Measurements from ENCODE around the gene ZNF593. TPM values are rescaled to one million over a fixed set of nuclear protein-coding genes. Genes with fewer than 3 reads are reported as not detected.
A peak's percentile ranks its signal among the peaks of the same experiment; 100 is the strongest.

The ZNF593 gene
- total and polyA plus RNA-seq, 9 of the 15 experiments (the other 6 are each of a cell fraction or from before 2014, with no cell fraction given) = 9.8 to 334 (median 48.2) TPM

GRCh38 chr1:26161415-26162219 lies 8.1 kb upstream of the ZNF593 start (continued):
- TF ChIP-seq SRSF1 (IDR thresholded peaks at IDR 0.05; ENCODE audit: low read depth, low read length) (no peak), ESRRB (CRISPR knock-in tag; IDR thresholded peaks at IDR 0.05; ENCODE audit: borderline replicate concordance) (no peak), TCF7 (IDR thresholded peaks at IDR 0.05; ENCODE audit: borderline replicate concordance) (no peak), ZFP30 (CRISPR knock-in tag; IDR thresholded peaks at IDR 0.05; ENCODE audit: borderline replicate concordance) (no peak), BRCA1 (IDR thresholded peaks at IDR 0.05) (no peak), BRCA1 (CRISPR knock-in tag; IDR thresholded peaks at IDR 0.05) (no peak), TOE1 (IDR thresholded peaks at IDR 0.05; ENCODE audit: borderline replicate concordance) (0 out of 2 replicates have a peak, but pooled peaks have one; percentile 43), TOE1 (CRISPR knock-in tag; IDR thresholded peaks at IDR 0.05; ENCODE audit: borderline replicate concordance, low read depth) (peak; percentile 97), GATAD2A (IDR thresholded peaks at IDR 0.05) (no peak), FOXJ2 (tag; IDR thresholded peaks at IDR 0.05) (no peak), TCF15 (CRISPR knock-in tag; IDR thresholded peaks at IDR 0.05) (0 out of 2 replicates have a peak, but pooled peaks have one; percentile 34), OTX1 (CRISPR knock-in tag; IDR thresholded peaks at IDR 0.05) (no peak), SMC3 (conservative IDR thresholded peaks at IDR 0.05; ENCODE audit: insufficient read depth, low read depth, low read length) (peak; percentile 47; the same call in 1 of the 2 replicates), SMAD2 (IDR thresholded peaks at IDR 0.05; ENCODE audit: low read depth, low read length) (no peak), PHF8 (IDR thresholded peaks at IDR 0.05; ENCODE audit: borderline replicate concordance, low read length) (peak; percentile 92)
- TF ChIP-seq, protein P1, sequence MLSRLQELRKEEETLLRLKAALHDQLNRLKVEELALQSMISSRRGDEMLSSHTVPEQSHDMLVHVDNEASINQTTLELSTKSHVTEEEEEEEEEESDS (CRISPR knock-in tag; IDR thresholded peaks at IDR 0.05) = no peak
- TF ChIP-seq, protein P2, sequence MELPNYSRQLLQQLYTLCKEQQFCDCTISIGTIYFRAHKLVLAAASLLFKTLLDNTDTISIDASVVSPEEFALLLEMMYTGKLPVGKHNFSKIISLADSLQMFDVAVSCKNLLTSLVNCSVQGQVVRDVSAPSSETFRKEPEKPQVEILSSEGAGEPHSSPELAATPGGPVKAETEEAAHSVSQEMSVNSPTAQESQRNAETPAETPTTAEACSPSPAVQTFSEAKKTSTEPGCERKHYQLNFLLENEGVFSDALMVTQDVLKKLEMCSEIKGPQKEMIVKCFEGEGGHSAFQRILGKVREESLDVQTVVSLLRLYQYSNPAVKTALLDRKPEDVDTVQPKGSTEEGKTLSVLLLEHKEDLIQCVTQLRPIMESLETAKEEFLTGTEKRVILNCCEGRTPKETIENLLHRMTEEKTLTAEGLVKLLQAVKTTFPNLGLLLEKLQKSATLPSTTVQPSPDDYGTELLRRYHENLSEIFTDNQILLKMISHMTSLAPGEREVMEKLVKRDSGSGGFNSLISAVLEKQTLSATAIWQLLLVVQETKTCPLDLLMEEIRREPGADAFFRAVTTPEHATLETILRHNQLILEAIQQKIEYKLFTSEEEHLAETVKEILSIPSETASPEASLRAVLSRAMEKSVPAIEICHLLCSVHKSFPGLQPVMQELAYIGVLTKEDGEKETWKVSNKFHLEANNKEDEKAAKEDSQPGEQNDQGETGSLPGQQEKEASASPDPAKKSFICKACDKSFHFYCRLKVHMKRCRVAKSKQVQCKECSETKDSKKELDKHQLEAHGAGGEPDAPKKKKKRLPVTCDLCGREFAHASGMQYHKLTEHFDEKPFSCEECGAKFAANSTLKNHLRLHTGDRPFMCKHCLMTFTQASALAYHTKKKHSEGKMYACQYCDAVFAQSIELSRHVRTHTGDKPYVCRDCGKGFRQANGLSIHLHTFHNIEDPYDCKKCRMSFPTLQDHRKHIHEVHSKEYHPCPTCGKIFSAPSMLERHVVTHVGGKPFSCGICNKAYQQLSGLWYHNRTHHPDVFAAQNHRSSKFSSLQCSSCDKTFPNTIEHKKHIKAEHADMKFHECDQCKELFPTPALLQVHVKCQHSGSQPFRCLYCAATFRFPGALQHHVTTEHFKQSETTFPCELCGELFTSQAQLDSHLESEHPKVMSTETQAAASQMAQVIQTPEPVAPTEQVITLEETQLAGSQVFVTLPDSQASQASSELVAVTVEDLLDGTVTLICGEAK (IDR thresholded peaks at IDR 0.05) = peak; percentile 38; the same call in 1 of the 2 replicates
- TF ChIP-seq, protein P2 (CRISPR knock-in tag; IDR thresholded peaks at IDR 0.05) = no peak
